CD4-positive, alpha-beta T cell (primary cell): ENCODE results near the gene CFB. TPM values are rescaled to one million over a fixed set of nuclear protein-coding genes. Genes with fewer than 3 reads are reported as not detected.

Experiments
- ATAC-seq: fragments of 200-7000 bp; cut with Tn5 transposase; one replicate; pipeline ENCODE4 v1.10.0; 2022; ENCODE audit warnings: mild to moderate bottlenecking; ENCODE audit not compliant: poor library complexity
- CTCF ChIA-PET: fragments of 350-600 bp; sonication (Branson Sonifier 250); formaldehyde crosslinking; loops from one replicate; lab custom pipeline; 2021; ENCODE audit warnings: antibody characterized with exemption, inconsistent platforms; lab: Charles Lee
- POLR2A ChIA-PET: fragments of 350-600 bp; sonication (Branson Sonifier 250); formaldehyde crosslinking; loops from one replicate; lab custom pipeline; 2021; ENCODE audit warnings: antibody characterized with exemption, inconsistent platforms; lab: Charles Lee
- DNase-seq, 14 experiments: peaks; one replicate each; pipeline ENCODE4 v3.0.0-alpha.2; 2013 to 2020; ENCODE audit warnings: mixed read lengths in 2 of 14
- H3K27ac ChIP-seq, 2 donors: one replicate each; pipeline versions ENCODE4 v1.5.1 to v1.7.0; 2013; ENCODE audit warnings: low read length in 2 of 2, low read depth in 1 of 2, mild to moderate bottlenecking in 1 of 2
- H3K27me3 ChIP-seq, 2 experiments: 1 replicate in 1 of 2; 2 replicates in 1 of 2; pipeline versions ENCODE4 v1.6.1 to v1.7.0; 2013; ENCODE audit warnings: low read length in 2 of 2, control low read depth in 1 of 2, mild to moderate bottlenecking in 1 of 2, moderate library complexity in 1 of 2; ENCODE audit not compliant: insufficient read depth in 2 of 2, control insufficient read depth in 1 of 2
- H3K36me3 ChIP-seq: one replicate; pipeline ENCODE4 v1.6.1; 2013; ENCODE audit warnings: low read length, control low read depth; ENCODE audit not compliant: insufficient read depth
- H3K4me1 ChIP-seq: one replicate; pipeline ENCODE4 v1.6.1; 2013; ENCODE audit warnings: low read length, control low read depth; ENCODE audit not compliant: insufficient read depth
- H3K4me3 ChIP-seq: one replicate; pipeline ENCODE4 v1.5.1; 2013; ENCODE audit warnings: mild to moderate bottlenecking, low read length, moderate library complexity
- H3K9me3 ChIP-seq, 2 experiments: 1 replicate in 1 of 2; 2 replicates in 1 of 2; pipeline versions ENCODE4 v1.6.1 to v1.7.0; 2013; ENCODE audit warnings: low read length in 2 of 2, mild to moderate bottlenecking in 2 of 2, control low read depth in 1 of 2, moderate library complexity in 1 of 2; ENCODE audit not compliant: control insufficient read depth in 1 of 2, insufficient read depth in 1 of 2
- H3K27ac Mint-ChIP-seq: one replicate; pipeline ENCODE4 v1.8.0; 2020; ENCODE audit warnings: mixed read lengths
- H3K27me3 Mint-ChIP-seq: one replicate; pipeline ENCODE4 v1.8.0; 2021; ENCODE audit warnings: mixed read lengths
- H3K36me3 Mint-ChIP-seq: one replicate; pipeline ENCODE4 v1.8.0; 2021; ENCODE audit warnings: low read depth, mixed read lengths
- H3K4me1 Mint-ChIP-seq: one replicate; pipeline ENCODE4 v1.8.0; 2021; ENCODE audit warnings: low read depth, mixed read lengths
- H3K4me3 Mint-ChIP-seq: one replicate; pipeline ENCODE4 v1.8.0; 2020; ENCODE audit warnings: mild to moderate bottlenecking, mixed read lengths
- H3K9me3 Mint-ChIP-seq: one replicate; pipeline ENCODE4 v1.8.0; 2020; ENCODE audit warnings: mixed read lengths
- intact Hi-C, 2 experiments: fragments of 100-400 bp; cut with DNase I in 1 of 2; cut with micrococcal nuclease in 1 of 2; formaldehyde crosslinking; loops; one replicate each; pipeline versions ENCODE4 v1.15.1 to v1.9.0; 2023 to 2025; cut with DNase I, micrococcal nuclease
- total RNA-seq, 174 experiments: library from RNA in 2 of 174; stranded (reverse) in 2 of 174; gene quantifications; one replicate each; pipeline ENCODE4 v1.2.3 and lab custom pipeline; 2021 to 2026
- TF ChIP-seq, protein P1 (sequence below): fragments of 200-600 bp; IDR thresholded peaks from one replicate; pipeline ENCODE4 v1.8.0; 2022; ENCODE audit warnings: antibody characterized with exemption, mild to moderate bottlenecking

The CFB gene
- total RNA-seq, 2 experiments from 2014 or later, result 1.5 to 2.2 TPM

DNA sequence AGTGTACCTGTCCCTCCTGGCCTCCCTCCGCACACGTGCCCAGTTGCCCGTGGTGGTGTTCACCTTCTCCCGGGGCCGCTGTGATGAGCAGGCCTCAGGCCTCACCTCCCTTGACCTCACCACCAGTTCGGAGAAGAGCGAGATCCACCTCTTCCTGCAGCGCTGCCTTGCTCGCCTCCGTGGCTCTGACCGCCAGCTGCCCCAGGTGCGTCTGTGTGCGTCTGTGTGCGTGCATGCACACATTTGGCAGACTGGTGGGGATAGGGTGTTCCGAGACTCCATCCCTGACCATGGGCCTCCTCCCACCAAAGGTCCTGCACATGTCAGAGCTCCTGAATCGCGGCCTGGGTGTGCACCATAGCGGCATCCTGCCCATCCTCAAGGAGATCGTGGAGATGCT lies 18.0 kb downstream of the CFB start:
- TF ChIP-seq, protein P1, sequence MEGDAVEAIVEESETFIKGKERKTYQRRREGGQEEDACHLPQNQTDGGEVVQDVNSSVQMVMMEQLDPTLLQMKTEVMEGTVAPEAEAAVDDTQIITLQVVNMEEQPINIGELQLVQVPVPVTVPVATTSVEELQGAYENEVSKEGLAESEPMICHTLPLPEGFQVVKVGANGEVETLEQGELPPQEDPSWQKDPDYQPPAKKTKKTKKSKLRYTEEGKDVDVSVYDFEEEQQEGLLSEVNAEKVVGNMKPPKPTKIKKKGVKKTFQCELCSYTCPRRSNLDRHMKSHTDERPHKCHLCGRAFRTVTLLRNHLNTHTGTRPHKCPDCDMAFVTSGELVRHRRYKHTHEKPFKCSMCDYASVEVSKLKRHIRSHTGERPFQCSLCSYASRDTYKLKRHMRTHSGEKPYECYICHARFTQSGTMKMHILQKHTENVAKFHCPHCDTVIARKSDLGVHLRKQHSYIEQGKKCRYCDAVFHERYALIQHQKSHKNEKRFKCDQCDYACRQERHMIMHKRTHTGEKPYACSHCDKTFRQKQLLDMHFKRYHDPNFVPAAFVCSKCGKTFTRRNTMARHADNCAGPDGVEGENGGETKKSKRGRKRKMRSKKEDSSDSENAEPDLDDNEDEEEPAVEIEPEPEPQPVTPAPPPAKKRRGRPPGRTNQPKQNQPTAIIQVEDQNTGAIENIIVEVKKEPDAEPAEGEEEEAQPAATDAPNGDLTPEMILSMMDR, result no peak
- H3K36me3 ChIP-seq, result peaks cover 87% of the 10 kb centered on the region
- DNase-seq, result no peak
- POLR2A ChIA-PET, result no interaction called here
- H3K4me1 Mint-ChIP-seq, result peaks cover 18% of the 10 kb centered on the region
- intact Hi-C loops, result no loop called here
- CTCF ChIA-PET, result no interaction called here
- no peak for ATAC-seq
- peaks cover 91% of the 10 kb centered on the region for H3K36me3 Mint-ChIP-seq
- no peak overlapping the region for H3K27ac ChIP-seq
- no peaks in the 10 kb centered on the region for H3K9me3 Mint-ChIP-seq
- no peaks in the 10 kb centered on the region for H3K27me3 Mint-ChIP-seq
- H3K4me1 ChIP-seq, result peaks cover 19% of the 10 kb centered on the region
- no peak overlapping the region for H3K4me3 Mint-ChIP-seq
- H3K4me3 ChIP-seq, result no peak overlapping the region
- no peaks in the 10 kb centered on the region for H3K9me3 ChIP-seq
- no peaks in the 10 kb centered on the region for H3K27me3 ChIP-seq
- H3K27ac Mint-ChIP-seq, result no peak overlapping the region

DNA sequence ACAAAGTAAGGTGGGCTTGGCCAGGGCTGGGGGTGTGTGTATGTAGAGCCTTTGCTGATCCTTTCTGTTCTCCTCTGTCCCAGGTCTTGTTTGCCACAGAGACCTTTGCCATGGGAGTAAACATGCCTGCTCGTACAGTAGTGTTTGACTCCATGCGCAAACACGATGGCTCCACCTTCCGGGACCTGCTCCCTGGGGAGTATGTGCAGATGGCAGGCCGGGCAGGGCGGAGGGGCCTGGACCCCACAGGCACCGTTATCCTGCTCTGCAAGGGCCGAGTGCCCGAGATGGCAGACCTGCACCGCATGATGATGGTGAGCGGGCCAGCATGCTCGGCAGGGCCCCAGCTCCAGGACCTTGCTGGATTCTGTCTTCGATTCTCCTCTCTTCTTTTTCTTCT lies 19.8 kb downstream of the CFB start:
- no peak overlapping the region for H3K27ac Mint-ChIP-seq
- Histone ChIP-seq H3K27me3 (no peaks in the 10 kb centered on the region), H3K4me1 (peaks cover 10% of the 10 kb centered on the region), H3K9me3 (no peaks in the 10 kb centered on the region), H3K4me3 (no peak overlapping the region), H3K36me3 (peaks cover 97% of the 10 kb centered on the region), H3K27ac (no peak overlapping the region)
- TF ChIP-seq, protein P1, result no peak
- no peaks in the 10 kb centered on the region for H3K27me3 Mint-ChIP-seq
- no peaks in the 10 kb centered on the region for H3K9me3 Mint-ChIP-seq
- CTCF ChIA-PET, result no interaction called here
- intact Hi-C loops, result no loop called here
- H3K4me3 Mint-ChIP-seq, result no peak overlapping the region
- POLR2A ChIA-PET, result no interaction called here
- H3K36me3 Mint-ChIP-seq, result peaks cover 97% of the 10 kb centered on the region
- ATAC-seq (no peak), DNase-seq (no peak)
- peaks cover 12% of the 10 kb centered on the region for H3K4me1 Mint-ChIP-seq

DNA sequence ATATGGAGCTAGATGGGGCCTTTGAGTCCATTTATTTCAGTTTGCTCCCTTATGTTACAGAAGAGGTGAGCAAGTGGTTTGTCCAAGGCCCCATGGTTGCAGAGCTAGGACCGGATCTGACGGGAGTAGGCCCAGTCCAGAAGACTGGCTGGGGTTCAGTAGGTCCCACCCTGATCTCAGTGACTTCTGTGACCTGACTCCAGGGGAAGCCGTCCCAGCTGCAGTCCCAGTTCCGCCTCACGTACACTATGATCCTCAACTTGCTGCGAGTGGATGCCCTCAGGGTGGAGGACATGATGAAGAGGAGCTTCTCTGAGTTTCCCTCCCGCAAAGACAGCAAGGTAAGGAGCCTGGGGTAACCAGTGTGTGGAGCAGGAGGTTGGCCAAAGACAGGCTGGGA lies 20.6 kb downstream of the CFB start:
- DNase-seq (no peak), ATAC-seq (no peak)
- no peaks in the 10 kb centered on the region for H3K9me3 ChIP-seq
- H3K4me1 ChIP-seq, result peaks cover 18% of the 10 kb centered on the region
- no peaks in the 10 kb centered on the region for H3K9me3 Mint-ChIP-seq
- ChIA-PET CTCF (no interaction called here), POLR2A (no interaction called here)
- H3K27ac ChIP-seq, result no peak overlapping the region
- H3K36me3 ChIP-seq, result peaks cover 89% of the 10 kb centered on the region
- no peak overlapping the region for H3K4me3 Mint-ChIP-seq
- H3K27me3 ChIP-seq, result no peaks in the 10 kb centered on the region
- intact Hi-C loops, result no loop called here
- H3K27ac Mint-ChIP-seq, result peak overlapping the region; percentile 58
- peaks cover 92% of the 10 kb centered on the region for H3K36me3 Mint-ChIP-seq
- H3K27me3 Mint-ChIP-seq, result no peaks in the 10 kb centered on the region
- peaks cover 10% of the 10 kb centered on the region for H3K4me1 Mint-ChIP-seq
- TF ChIP-seq, protein P1, result no peak
- no peak overlapping the region for H3K4me3 ChIP-seq
